T-helper 2 cell treated with Interferon-gamma antibody and Interleukin-4, amounts not matched to agents 100 ng/mL and 5 ng/mL, for 36 hours (primary cell): ENCODE data around the gene DMRT1. TPM values are rescaled to one million over a fixed set of nuclear protein-coding genes. Genes with fewer than 3 reads are reported as not detected.

Experiments
- intact Hi-C: fragments of 100-400 bp; cut with micrococcal nuclease; formaldehyde crosslinking; loops from one replicate; pipeline ENCODE4 v1.15.1; 2023
- total RNA-seq: library from RNA; stranded (reverse); gene quantifications from 2 replicates; pipeline ENCODE4 v1.2.3, GENCODE V29; 2022

DMRT1 gene
- total RNA-seq, 1 donor from 2014 or later, result not detected

- intact Hi-C loops, result no loop called here
These were observed 76.2 kb downstream of the DMRT1 start for GRCh38 chr9:917730-918129.

GRCh38 chr9:920927-921326 is 79.4 kb downstream of the DMRT1 start:
- intact Hi-C loops, result no loop called here

- intact Hi-C loops, result no loop called here
These were observed 80.7 kb downstream of the DMRT1 start for GRCh38 chr9:922171-922570.

- intact Hi-C loops, result no loop called here
These were observed 81.2 kb downstream of the DMRT1 start for GRCh38 chr9:922731-923130.

GRCh38 chr9:926976-927375 is 85.5 kb downstream of the DMRT1 start:
- intact Hi-C loops, result no loop called here

- intact Hi-C loops, result no loop called here
These were observed 87.0 kb downstream of the DMRT1 start for GRCh38 chr9:928363-929042.

GRCh38 chr9:929719-930118 is 88.2 kb downstream of the DMRT1 start:
- intact Hi-C loops, result no loop called here

GRCh38 chr9:933356-933755 is 91.9 kb downstream of the DMRT1 start:
- intact Hi-C loops, result no loop called here

- intact Hi-C loops, result no loop called here
These were observed 94.0 kb downstream of the DMRT1 start for GRCh38 chr9:935348-935965.

- intact Hi-C loops, result no loop called here
These were observed 101.5 kb downstream of the DMRT1 start for GRCh38 chr9:942805-943580.

GRCh38 chr9:947985-948384 is 106.5 kb downstream of the DMRT1 start:
- intact Hi-C loops, result no loop called here

- intact Hi-C loops, result no loop called here
These were observed 107.0 kb downstream of the DMRT1 start for GRCh38 chr9:948497-948896.

- intact Hi-C loops, result no loop called here
These were observed 108.6 kb downstream of the DMRT1 start for GRCh38 chr9:950139-950538.

GRCh38 chr9:952546-952945 is 111.0 kb downstream of the DMRT1 start:
- intact Hi-C loops, result no loop called here

- intact Hi-C loops, result no loop called here
These were observed 117.6 kb downstream of the DMRT1 start for GRCh38 chr9:959105-959504.

GRCh38 chr9:959914-960313 is 118.4 kb downstream of the DMRT1 start:
- intact Hi-C loops, result no loop called here

- intact Hi-C loops, result no loop called here
These were observed 120.5 kb downstream of the DMRT1 start for GRCh38 chr9:962023-962422.

- intact Hi-C loops, result no loop called here
These were observed 124.0 kb downstream of the DMRT1 start for GRCh38 chr9:965497-965896.

- intact Hi-C loops, result no loop called here
These were observed 125.4 kb downstream of the DMRT1 start for GRCh38 chr9:966870-967269.

- intact Hi-C loops, result no loop called here
These were observed 125.9 kb downstream of the DMRT1 start for GRCh38 chr9:967436-967835.

GRCh38 chr9:967903-968641 is 126.6 kb downstream of the DMRT1 start:
- intact Hi-C loops, result no loop called here
